ENCODE data around the gene UST.

DNA sequence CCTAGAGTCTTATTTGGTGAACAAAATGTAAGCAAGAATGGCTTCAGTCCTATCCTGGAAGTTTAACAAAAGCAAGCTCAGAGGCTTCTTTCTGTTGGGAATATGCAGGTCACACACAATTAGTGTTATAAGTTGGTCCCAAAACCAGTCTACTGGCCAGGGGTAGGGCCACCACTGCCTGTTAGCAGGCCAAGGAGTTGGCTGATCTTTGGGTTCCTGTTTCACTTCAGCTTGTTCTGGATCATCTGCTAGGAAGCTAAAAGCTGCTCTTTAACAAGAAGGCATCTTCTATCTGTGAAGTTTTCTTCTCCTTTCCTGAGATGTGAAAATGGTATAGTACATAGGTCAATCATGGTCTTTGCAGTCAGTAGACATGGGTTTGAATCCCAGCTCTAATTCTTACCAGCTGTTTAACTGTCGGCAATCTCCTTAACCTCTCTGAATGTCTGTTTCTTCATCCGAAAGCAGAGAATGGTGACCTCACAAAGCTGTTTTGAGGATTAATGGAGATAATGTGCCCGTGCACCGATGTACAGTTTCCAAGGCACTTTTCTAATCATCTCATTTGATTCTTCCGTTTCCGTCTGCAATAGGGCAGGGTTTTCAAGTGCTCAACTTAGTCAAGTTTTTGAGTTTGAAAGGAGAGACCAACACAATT, 299.5 kb downstream of the UST start:
- no peak for TF ChIP-seq EZH2phosphoT487 (IDR thresholded peaks at IDR 0.05)
- TF ChIP-seq, protein P1, sequence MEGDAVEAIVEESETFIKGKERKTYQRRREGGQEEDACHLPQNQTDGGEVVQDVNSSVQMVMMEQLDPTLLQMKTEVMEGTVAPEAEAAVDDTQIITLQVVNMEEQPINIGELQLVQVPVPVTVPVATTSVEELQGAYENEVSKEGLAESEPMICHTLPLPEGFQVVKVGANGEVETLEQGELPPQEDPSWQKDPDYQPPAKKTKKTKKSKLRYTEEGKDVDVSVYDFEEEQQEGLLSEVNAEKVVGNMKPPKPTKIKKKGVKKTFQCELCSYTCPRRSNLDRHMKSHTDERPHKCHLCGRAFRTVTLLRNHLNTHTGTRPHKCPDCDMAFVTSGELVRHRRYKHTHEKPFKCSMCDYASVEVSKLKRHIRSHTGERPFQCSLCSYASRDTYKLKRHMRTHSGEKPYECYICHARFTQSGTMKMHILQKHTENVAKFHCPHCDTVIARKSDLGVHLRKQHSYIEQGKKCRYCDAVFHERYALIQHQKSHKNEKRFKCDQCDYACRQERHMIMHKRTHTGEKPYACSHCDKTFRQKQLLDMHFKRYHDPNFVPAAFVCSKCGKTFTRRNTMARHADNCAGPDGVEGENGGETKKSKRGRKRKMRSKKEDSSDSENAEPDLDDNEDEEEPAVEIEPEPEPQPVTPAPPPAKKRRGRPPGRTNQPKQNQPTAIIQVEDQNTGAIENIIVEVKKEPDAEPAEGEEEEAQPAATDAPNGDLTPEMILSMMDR (IDR thresholded peaks at IDR 0.05): no peak
